Activated CD4-positive, alpha-beta T cell treated with anti-CD3 and anti-CD28 coated beads, Interleukin-2, amount 10 ng/mL, durations not matched to agents 24 days and 14 days (primary cell): ENCODE data around the gene RAD1. TPM values are rescaled to one million over a fixed set of nuclear protein-coding genes. Genes with fewer than 3 reads are reported as not detected.

Experiments
- DNase-seq: peaks from one replicate; pipeline ENCODE4 v3.0.0; 2022
- H3K27ac Mint-ChIP-seq: one replicate; pipeline ENCODE4 v1.8.0; 2022; ENCODE audit warnings: mild to moderate bottlenecking, mixed read lengths
- H3K27me3 Mint-ChIP-seq: one replicate; pipeline ENCODE4 v1.8.0; 2022; ENCODE audit warnings: mixed read lengths
- H3K36me3 Mint-ChIP-seq: one replicate; pipeline ENCODE4 v1.8.0; 2022; ENCODE audit warnings: low read depth, mild to moderate bottlenecking, mixed read lengths
- H3K4me1 Mint-ChIP-seq: one replicate; pipeline ENCODE4 v1.8.0; 2021; ENCODE audit warnings: mixed read lengths
- H3K4me3 Mint-ChIP-seq: one replicate; pipeline ENCODE4 v1.8.0; 2022; ENCODE audit warnings: mild to moderate bottlenecking, moderate library complexity, mixed read lengths
- H3K9me3 Mint-ChIP-seq: one replicate; pipeline ENCODE4 v1.8.0; 2021; ENCODE audit warnings: mixed read lengths
- intact Hi-C: fragments of 100-400 bp; cut with micrococcal nuclease; formaldehyde crosslinking; loops from one replicate; pipeline ENCODE4 v1.15.1; 2023
- total RNA-seq: library from RNA; stranded (reverse); gene quantifications from 2 replicates; pipeline ENCODE4 v1.2.3, GENCODE V29; 2022

Gene RAD1
- total RNA-seq, 1 donor from 2014 or later: 46.4 TPM

DNA sequence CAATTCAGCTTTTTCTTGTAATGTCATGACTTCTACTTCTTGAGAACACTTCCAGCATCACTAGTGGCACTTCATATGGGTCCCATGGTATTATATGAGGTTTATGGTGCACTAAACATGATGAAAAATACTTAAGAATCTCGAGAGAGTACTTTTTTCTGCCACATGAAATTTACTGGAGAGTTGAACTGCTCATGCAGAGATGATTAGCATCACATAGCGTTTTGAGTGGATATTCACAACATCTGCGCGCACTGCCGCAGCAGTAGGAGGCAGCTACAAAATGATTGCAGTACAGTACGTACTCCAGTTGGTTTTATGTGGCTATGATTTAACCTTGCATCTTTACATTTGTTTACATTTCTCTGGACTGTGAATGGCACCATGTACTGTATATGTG lies 14.7 kb downstream of the RAD1 start:
- H3K27ac Mint-ChIP-seq: no peak overlapping the region
- no peaks in the 10 kb centered on the region for H3K9me3 Mint-ChIP-seq
- no peaks in the 10 kb centered on the region for H3K4me1 Mint-ChIP-seq
- H3K27me3 Mint-ChIP-seq: no peaks in the 10 kb centered on the region
- H3K36me3 Mint-ChIP-seq: peaks cover 9% of the 10 kb centered on the region
- no peak overlapping the region for H3K4me3 Mint-ChIP-seq
- intact Hi-C loops: no loop called here
- no peak for DNase-seq

DNA sequence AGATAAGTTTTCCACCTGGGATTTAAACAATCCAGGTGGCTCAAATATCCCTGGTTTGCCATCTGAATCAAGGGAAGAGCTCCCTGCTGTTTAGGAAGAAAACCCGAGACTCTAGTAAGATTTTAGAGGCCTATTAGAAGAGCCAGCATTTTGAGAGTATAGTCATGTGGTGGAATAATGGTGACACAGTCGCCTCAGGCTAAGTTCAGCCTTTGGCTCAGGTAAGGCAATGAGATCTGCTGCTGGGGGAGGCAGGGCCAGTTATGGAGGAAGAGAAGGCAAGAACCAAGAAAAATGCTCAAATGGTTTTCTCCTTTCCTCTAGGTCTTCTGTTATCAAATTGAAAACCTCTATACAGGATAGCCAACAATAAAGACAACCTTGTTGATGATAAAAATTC lies 16.2 kb downstream of the RAD1 start:
- no peaks in the 10 kb centered on the region for H3K4me1 Mint-ChIP-seq
- peaks cover 3% of the 10 kb centered on the region for H3K36me3 Mint-ChIP-seq
- H3K27ac Mint-ChIP-seq: no peak overlapping the region
- no peak overlapping the region for H3K4me3 Mint-ChIP-seq
- H3K27me3 Mint-ChIP-seq: no peaks in the 10 kb centered on the region
- H3K9me3 Mint-ChIP-seq: no peaks in the 10 kb centered on the region
- no peak for DNase-seq
- intact Hi-C loops: no loop called here

DNA sequence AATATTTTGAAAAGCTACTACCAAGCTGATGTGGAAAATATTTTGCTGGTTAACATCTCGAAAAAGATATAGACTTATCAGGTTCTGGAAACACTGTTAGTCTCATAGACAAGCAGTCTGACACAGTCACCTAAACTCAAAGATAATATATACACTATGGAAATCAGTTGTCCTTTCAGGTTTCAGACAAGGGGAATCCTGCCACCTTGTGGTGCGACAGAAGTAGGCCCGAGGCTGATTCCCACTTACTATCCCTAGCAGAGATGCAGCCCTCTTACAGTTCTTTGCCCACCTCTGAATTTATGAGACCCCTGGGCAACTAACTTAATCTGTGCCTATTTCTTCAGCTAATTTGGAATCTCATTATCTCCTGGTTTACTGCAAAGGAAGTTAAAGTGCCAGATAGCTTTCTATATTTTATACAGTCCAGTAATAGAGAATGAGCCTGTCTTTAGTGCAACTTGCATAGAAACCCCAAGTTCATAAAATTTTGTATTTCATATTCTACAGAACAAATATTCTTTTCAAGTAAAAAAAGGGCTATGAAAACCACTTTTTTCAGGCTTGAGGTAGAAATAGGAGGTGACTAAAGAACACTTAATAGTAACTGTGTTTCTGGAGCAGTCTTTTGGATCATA lies 16.9 kb downstream of the RAD1 start:
- H3K9me3 Mint-ChIP-seq: no peaks in the 10 kb centered on the region
- peak; percentile 86 for DNase-seq
- H3K36me3 Mint-ChIP-seq: peaks cover 2% of the 10 kb centered on the region
- no peak overlapping the region for H3K4me3 Mint-ChIP-seq
- no peak overlapping the region for H3K27ac Mint-ChIP-seq
- no peaks in the 10 kb centered on the region for H3K27me3 Mint-ChIP-seq
- H3K4me1 Mint-ChIP-seq: no peaks in the 10 kb centered on the region
- intact Hi-C loops: loop anchor here (1.0 kb wide), 3 partner anchors 375 to 424 kb away; no protein-coding TSS in a partner anchor

DNA sequence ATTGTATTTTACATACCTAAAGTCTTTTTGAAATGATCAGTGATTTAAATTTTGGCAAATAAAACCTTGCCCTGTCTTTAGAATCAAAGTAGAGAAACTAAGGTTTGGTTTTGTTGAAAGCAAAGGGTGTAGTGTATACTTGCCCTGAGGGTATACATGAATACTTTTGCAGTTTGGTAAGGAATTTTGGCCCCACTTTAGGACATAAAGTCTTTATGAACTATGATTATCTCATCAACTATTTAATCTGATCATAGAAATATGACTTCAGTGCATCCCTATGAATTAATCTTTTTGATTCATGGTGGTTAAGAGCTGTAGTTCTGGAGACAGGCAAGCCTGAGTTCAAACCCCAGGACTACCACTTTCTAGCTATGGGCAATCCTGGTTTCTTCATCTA lies 17.7 kb downstream of the RAD1 start:
- Mint-ChIP-seq H3K27ac (no peak overlapping the region), H3K36me3 (no peaks in the 10 kb centered on the region), H3K9me3 (no peaks in the 10 kb centered on the region), H3K4me1 (no peaks in the 10 kb centered on the region), H3K27me3 (no peaks in the 10 kb centered on the region), H3K4me3 (no peak overlapping the region)
- intact Hi-C loops: loop anchor here (1.0 kb wide), 3 partner anchors 374 to 423 kb away; no protein-coding TSS in a partner anchor
- DNase-seq: no peak

DNA sequence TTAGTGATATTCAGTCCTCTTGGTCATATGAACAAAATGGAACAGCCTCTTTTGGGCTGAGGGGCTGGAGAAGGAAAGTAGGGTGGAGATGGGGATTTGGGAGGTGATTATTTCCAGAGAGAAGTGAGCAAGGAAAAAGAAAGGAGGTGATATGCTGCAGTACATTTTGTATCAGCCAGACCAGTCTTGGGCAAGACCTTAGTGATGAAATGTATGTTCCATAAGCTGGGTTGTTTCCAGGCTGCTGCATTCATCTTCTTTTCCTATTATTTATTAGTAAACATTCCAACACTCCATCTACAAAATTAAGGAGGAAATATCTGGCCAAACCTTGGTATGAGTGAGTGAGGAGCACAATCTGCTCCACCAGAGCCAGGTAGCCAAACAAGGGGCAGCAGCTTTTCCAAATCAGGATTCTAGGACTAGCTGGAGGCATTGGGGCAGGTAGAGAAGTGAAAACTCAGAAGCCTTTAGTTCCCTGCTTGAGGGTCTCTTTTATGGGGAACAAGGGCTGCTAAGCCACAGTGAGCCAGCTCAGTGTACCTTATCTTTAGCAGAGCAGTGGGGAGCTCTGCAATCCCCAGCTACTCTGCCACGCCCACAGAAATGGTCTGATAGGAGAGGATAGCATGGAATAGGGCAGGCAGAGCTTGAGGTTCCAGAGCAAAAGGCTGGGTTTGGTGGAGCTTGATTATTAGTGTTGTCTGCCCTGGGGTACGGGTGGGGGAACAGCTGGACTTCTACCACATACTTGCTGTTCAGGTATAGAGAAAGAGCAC lies 19.5 kb downstream of the RAD1 start:
- Mint-ChIP-seq H3K4me1 (no peaks in the 10 kb centered on the region), H3K36me3 (no peaks in the 10 kb centered on the region), H3K27me3 (no peaks in the 10 kb centered on the region), H3K9me3 (no peaks in the 10 kb centered on the region), H3K27ac (no peak overlapping the region), H3K4me3 (no peak overlapping the region)
- DNase-seq: no peak
- intact Hi-C loops: no loop called here

DNA sequence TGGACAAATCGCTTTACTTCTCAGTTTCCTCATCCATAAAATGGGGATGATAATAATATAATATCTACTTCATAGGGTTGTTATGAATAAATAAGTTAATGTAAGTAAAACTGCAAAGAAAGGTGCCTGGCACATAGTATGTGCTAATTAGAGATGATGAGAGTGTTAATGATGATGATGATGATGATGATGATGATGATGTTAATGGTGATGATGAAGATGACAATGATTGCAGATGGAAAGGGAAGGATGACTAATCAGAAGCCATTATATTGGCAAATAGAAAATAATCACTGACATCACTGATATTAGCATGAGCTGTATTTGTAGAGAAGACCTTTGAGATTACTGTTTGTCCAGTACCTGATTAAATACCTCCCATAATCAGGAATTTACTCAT lies 20.6 kb downstream of the RAD1 start:
- Mint-ChIP-seq H3K27ac (no peak overlapping the region), H3K4me1 (no peaks in the 10 kb centered on the region), H3K36me3 (no peaks in the 10 kb centered on the region), H3K9me3 (no peaks in the 10 kb centered on the region), H3K4me3 (no peak overlapping the region), H3K27me3 (no peaks in the 10 kb centered on the region)
- intact Hi-C loops: no loop called here
- DNase-seq: no peak

GRCh38 chr5:34892414-34892813 lies 22.9 kb downstream of the RAD1 start:
- Mint-ChIP-seq H3K36me3 (no peaks in the 10 kb centered on the region), H3K27ac (no peak overlapping the region), H3K27me3 (no peaks in the 10 kb centered on the region), H3K4me3 (no peak overlapping the region), H3K4me1 (no peaks in the 10 kb centered on the region), H3K9me3 (no peaks in the 10 kb centered on the region)
- DNase-seq: no peak
- intact Hi-C loops: no loop called here

- H3K36me3 Mint-ChIP-seq: no peaks in the 10 kb centered on the region
- H3K4me3 Mint-ChIP-seq: no peak overlapping the region
- H3K27me3 Mint-ChIP-seq: no peaks in the 10 kb centered on the region
- intact Hi-C loops: no loop called here
- no peak for DNase-seq
- no peaks in the 10 kb centered on the region for H3K4me1 Mint-ChIP-seq
- H3K27ac Mint-ChIP-seq: no peak overlapping the region
- H3K9me3 Mint-ChIP-seq: no peaks in the 10 kb centered on the region
Measured at GRCh38 chr5:34891981-34892380, 23.3 kb downstream of the RAD1 start.

DNA sequence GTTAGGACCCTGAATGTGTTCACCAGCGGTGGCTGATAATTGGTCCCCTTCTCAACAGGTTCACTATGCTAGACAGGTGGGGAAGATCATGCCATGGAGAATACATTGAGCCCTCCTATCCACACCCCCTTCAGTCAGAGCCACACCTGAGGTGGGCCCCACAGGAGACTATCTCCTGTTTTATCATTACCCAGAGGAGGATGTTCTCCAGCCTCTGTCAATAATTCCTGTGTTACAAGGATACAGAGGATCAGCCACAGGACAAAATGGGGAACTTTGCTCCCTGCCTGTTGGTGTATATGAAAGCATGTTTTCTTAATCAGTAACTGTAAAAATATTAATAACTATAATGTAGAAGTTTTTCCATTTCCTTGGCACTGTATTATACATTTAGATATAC lies 25.9 kb downstream of the RAD1 start:
- H3K27me3 Mint-ChIP-seq: peaks cover 5% of the 10 kb centered on the region
- no peaks in the 10 kb centered on the region for H3K4me1 Mint-ChIP-seq
- no peaks in the 10 kb centered on the region for H3K36me3 Mint-ChIP-seq
- H3K27ac Mint-ChIP-seq: no peak overlapping the region
- no peaks in the 10 kb centered on the region for H3K9me3 Mint-ChIP-seq
- no peak for DNase-seq
- intact Hi-C loops: no loop called here
- H3K4me3 Mint-ChIP-seq: no peak overlapping the region

DNA sequence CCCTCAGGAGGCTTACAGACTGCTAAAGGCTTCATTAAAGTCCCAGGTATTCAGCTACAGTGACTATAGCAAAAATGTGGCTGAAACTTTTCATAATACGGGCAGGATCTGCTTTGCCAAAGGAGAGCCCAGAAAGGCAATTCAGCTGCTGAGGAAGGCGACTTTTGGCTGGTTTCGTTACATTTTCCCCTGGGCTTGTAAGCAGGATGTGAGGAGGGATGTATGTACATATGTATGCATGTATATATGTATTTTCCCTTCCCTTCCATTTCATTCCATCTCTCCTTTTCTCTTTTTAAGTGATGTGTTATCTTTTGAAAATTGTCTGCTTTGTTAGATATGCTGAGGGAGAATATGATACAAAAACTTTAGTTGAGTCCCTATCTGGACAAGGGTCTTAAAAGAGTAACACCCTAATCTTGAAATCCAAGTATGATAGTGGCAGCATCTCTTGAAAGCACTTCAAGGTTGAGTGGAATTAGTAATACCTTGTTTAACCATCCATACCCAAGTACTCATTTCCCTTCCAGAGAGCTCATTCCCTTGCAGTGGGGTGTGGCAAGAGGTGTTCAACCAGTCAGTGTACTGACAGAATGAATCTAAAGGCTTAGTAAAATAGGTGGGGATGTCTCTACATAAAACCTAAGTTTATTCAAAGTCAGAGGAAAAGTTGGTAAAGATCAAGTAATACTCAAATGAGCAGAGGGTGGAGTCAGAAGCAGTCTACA lies 28.7 kb downstream of the RAD1 start:
- intact Hi-C loops: no loop called here
- no peak overlapping the region for H3K4me3 Mint-ChIP-seq
- no peaks in the 10 kb centered on the region for H3K36me3 Mint-ChIP-seq
- no peaks in the 10 kb centered on the region for H3K9me3 Mint-ChIP-seq
- no peak overlapping the region for H3K27ac Mint-ChIP-seq
- no peak for DNase-seq
- H3K4me1 Mint-ChIP-seq: no peaks in the 10 kb centered on the region
- peaks cover 10% of the 10 kb centered on the region for H3K27me3 Mint-ChIP-seq

DNA sequence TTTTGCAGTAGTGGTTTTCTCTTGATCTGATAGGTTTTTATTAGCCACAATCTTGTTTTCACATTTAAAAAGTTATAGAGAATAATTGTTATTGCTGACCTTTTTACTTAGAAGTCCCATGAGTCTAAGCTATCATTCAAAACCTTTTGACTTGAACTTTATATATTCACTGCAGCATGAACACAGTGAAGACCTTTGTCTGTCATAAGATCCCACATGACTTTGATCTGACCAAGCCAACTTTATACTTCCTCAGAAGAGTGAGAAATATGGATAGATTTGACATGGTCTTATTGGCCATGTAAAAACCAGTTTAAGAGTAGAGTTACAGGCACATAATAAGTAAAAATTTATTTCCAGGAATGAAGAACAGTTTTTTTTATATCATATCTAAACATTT lies 34.1 kb downstream of the RAD1 start:
- H3K4me1 Mint-ChIP-seq: no peaks in the 10 kb centered on the region
- H3K36me3 Mint-ChIP-seq: no peaks in the 10 kb centered on the region
- H3K9me3 Mint-ChIP-seq: peaks cover 6% of the 10 kb centered on the region
- no peak for DNase-seq
- peaks cover 12% of the 10 kb centered on the region for H3K27me3 Mint-ChIP-seq
- no peak overlapping the region for H3K27ac Mint-ChIP-seq
- intact Hi-C loops: no loop called here
- no peak overlapping the region for H3K4me3 Mint-ChIP-seq

DNA sequence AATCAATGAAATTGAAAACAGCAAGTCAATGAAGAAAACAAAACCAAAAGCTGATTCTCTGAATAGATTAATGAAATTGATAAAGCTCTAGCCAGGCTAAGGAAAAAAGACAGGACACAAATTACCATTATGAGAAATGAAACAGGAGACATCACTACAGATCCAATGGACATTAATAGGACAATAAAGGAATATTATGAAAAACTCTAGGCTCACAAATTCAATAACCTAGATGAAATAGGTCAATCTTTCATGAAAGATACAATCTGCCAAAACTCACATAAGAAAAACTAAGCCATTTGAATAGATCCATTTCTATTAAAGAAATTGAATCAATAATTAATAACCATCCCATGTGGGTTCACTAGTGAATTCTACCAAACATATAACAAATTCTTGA lies 39.0 kb downstream of the RAD1 start:
- H3K36me3 Mint-ChIP-seq: no peaks in the 10 kb centered on the region
- H3K4me1 Mint-ChIP-seq: no peaks in the 10 kb centered on the region
- H3K27ac Mint-ChIP-seq: no peak overlapping the region
- DNase-seq: no peak
- H3K4me3 Mint-ChIP-seq: no peak overlapping the region
- peaks cover 8% of the 10 kb centered on the region for H3K9me3 Mint-ChIP-seq
- H3K27me3 Mint-ChIP-seq: peaks cover 11% of the 10 kb centered on the region
- intact Hi-C loops: no loop called here

GRCh38 chr5:34870382-34870781 lies 44.9 kb downstream of the RAD1 start:
- intact Hi-C loops: no loop called here
- Mint-ChIP-seq H3K36me3 (no peaks in the 10 kb centered on the region), H3K4me1 (no peaks in the 10 kb centered on the region), H3K4me3 (no peak overlapping the region), H3K27me3 (peaks cover 9% of the 10 kb centered on the region), H3K9me3 (no peaks in the 10 kb centered on the region), H3K27ac (no peak overlapping the region)
- no peak for DNase-seq

- H3K4me3 Mint-ChIP-seq: no peak overlapping the region
- no peaks in the 10 kb centered on the region for H3K4me1 Mint-ChIP-seq
- no peak for DNase-seq
- H3K27me3 Mint-ChIP-seq: peaks cover 9% of the 10 kb centered on the region
- H3K27ac Mint-ChIP-seq: no peak overlapping the region
- no peaks in the 10 kb centered on the region for H3K36me3 Mint-ChIP-seq
- intact Hi-C loops: no loop called here
- no peaks in the 10 kb centered on the region for H3K9me3 Mint-ChIP-seq
Measured at GRCh38 chr5:34869256-34869655, 46.0 kb downstream of the RAD1 start.
